Measurements from ENCODE around the gene CCDC188. TPM values are rescaled to one million over a fixed set of nuclear protein-coding genes. Genes with fewer than 3 reads are reported as not detected.

The CCDC188 gene
- total and polyA plus RNA-seq, 9 of the 15 experiments (the other 6 are each of a cell fraction or from before 2014, with no cell fraction given): not detected

DNA sequence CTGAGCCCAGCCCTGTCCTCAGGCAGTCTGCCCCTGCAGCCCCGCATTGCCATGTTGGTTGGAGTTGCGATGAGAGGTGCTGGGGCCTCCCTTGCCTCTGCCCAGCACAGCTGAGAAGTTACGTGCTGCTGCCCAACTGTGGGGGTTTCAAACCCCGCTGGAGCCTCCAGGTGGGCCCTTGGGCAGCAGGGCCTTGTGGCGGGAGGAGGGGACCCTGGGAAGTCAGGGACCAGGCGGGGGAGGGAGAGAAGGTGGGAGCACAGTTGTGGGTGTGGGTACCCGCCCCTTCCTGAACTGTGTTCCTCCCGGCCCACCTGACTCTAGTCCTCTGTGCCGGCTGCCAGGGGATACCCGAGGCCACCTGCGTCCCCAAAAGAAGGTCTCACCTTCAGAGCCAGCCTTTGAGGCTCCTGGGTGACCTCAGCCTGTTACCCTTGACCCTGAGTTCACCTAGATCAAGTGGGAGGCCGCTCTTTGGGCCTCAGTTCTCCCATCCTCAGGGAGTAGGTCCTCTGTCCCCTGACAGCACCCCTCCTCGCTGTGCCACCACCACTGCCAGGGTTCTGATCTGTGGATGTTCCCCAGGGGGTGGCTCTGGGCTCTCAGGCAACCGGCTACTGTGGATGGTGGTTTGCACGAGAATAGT lies 7.7 kb upstream of the CCDC188 start (continued):
- TF ChIP-seq REST (IDR thresholded peaks at IDR 0.05; ENCODE audit: borderline replicate concordance): no peak
- TF ChIP-seq REST (CRISPR knock-in tag; IDR thresholded peaks at IDR 0.05; ENCODE audit: low read depth): no peak
- TF ChIP-seq PHF8 (IDR thresholded peaks at IDR 0.05; ENCODE audit: borderline replicate concordance, low read length): no peak; the same call in 1 of the 2 replicates
- no peak for TF ChIP-seq ARNT (IDR thresholded peaks at IDR 0.05)
- TF ChIP-seq, protein P1, sequence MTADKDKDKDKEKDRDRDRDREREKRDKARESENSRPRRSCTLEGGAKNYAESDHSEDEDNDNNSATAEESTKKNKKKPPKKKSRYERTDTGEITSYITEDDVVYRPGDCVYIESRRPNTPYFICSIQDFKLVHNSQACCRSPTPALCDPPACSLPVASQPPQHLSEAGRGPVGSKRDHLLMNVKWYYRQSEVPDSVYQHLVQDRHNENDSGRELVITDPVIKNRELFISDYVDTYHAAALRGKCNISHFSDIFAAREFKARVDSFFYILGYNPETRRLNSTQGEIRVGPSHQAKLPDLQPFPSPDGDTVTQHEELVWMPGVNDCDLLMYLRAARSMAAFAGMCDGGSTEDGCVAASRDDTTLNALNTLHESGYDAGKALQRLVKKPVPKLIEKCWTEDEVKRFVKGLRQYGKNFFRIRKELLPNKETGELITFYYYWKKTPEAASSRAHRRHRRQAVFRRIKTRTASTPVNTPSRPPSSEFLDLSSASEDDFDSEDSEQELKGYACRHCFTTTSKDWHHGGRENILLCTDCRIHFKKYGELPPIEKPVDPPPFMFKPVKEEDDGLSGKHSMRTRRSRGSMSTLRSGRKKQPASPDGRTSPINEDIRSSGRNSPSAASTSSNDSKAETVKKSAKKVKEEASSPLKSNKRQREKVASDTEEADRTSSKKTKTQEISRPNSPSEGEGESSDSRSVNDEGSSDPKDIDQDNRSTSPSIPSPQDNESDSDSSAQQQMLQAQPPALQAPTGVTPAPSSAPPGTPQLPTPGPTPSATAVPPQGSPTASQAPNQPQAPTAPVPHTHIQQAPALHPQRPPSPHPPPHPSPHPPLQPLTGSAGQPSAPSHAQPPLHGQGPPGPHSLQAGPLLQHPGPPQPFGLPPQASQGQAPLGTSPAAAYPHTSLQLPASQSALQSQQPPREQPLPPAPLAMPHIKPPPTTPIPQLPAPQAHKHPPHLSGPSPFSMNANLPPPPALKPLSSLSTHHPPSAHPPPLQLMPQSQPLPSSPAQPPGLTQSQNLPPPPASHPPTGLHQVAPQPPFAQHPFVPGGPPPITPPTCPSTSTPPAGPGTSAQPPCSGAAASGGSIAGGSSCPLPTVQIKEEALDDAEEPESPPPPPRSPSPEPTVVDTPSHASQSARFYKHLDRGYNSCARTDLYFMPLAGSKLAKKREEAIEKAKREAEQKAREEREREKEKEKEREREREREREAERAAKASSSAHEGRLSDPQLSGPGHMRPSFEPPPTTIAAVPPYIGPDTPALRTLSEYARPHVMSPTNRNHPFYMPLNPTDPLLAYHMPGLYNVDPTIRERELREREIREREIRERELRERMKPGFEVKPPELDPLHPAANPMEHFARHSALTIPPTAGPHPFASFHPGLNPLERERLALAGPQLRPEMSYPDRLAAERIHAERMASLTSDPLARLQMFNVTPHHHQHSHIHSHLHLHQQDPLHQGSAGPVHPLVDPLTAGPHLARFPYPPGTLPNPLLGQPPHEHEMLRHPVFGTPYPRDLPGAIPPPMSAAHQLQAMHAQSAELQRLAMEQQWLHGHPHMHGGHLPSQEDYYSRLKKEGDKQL (CRISPR knock-in tag; IDR thresholded peaks at IDR 0.05; ENCODE audit: borderline replicate concordance): no peak
- no peak for TF ChIP-seq RFX5 (IDR thresholded peaks at IDR 0.05; ENCODE audit: low read depth, low read length)
- TF ChIP-seq TRIM24 (IDR thresholded peaks at IDR 0.05): no peak
- no peak for TF ChIP-seq PHTF2 (CRISPR knock-in tag; IDR thresholded peaks at IDR 0.05)
- no peak for TF ChIP-seq IFI16 (CRISPR knock-in tag; IDR thresholded peaks at IDR 0.05)
- TF ChIP-seq, protein P2, sequence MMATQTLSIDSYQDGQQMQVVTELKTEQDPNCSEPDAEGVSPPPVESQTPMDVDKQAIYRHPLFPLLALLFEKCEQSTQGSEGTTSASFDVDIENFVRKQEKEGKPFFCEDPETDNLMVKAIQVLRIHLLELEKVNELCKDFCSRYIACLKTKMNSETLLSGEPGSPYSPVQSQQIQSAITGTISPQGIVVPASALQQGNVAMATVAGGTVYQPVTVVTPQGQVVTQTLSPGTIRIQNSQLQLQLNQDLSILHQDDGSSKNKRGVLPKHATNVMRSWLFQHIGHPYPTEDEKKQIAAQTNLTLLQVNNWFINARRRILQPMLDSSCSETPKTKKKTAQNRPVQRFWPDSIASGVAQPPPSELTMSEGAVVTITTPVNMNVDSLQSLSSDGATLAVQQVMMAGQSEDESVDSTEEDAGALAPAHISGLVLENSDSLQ (IDR thresholded peaks at IDR 0.05): no peak
- no peak for TF ChIP-seq RBM17 (IDR thresholded peaks at IDR 0.05; ENCODE audit: borderline replicate concordance, low read depth, low read length)
- TF ChIP-seq, protein P3, sequence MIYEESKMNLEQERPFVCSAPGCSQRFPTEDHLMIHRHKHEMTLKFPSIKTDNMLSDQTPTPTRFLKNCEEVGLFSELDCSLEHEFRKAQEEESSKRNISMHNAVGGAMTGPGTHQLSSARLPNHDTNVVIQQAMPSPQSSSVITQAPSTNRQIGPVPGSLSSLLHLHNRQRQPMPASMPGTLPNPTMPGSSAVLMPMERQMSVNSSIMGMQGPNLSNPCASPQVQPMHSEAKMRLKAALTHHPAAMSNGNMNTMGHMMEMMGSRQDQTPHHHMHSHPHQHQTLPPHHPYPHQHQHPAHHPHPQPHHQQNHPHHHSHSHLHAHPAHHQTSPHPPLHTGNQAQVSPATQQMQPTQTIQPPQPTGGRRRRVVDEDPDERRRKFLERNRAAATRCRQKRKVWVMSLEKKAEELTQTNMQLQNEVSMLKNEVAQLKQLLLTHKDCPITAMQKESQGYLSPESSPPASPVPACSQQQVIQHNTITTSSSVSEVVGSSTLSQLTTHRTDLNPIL (CRISPR knock-in tag; IDR thresholded peaks at IDR 0.05): no peak
